Nephron progenitor cell (in vitro differentiated cells): Measurements from ENCODE around the gene RXYLT1.

Source experiments
- DNase-seq: peaks from one replicate; pipeline ENCODE4 v3.0.0; 2021
- H3K27ac Mint-ChIP-seq: 2 replicates; pipeline ENCODE4 v1.8.0; 2021; ENCODE audit warnings: mild to moderate bottlenecking, moderate library complexity, mixed read lengths
- H3K27me3 Mint-ChIP-seq: 2 replicates; pipeline ENCODE4 v1.8.0; 2021; ENCODE audit warnings: mild to moderate bottlenecking, low read depth, mixed read lengths; ENCODE audit not compliant: poor library complexity
- H3K36me3 Mint-ChIP-seq: 2 replicates; pipeline ENCODE4 v1.8.0; 2021; ENCODE audit warnings: low read depth, mixed read lengths
- H3K4me1 Mint-ChIP-seq: 2 replicates; pipeline ENCODE4 v1.8.0; 2021; ENCODE audit warnings: mixed read lengths
- H3K4me3 Mint-ChIP-seq: 2 replicates; pipeline ENCODE4 v1.8.0; 2021; ENCODE audit warnings: mild to moderate bottlenecking, moderate library complexity, mixed read lengths
- H3K9me3 Mint-ChIP-seq: 2 replicates; pipeline ENCODE4 v1.8.0; 2021; ENCODE audit warnings: mild to moderate bottlenecking, moderate library complexity, mixed read lengths
- CTCF ChIP-seq: fragments of 200-600 bp; sonication (generic); IDR thresholded peaks from 2 replicates; pipeline ENCODE4 v1.5.0; 2021; ENCODE audit warnings: antibody characterized with exemption

Gene RXYLT1

DNA sequence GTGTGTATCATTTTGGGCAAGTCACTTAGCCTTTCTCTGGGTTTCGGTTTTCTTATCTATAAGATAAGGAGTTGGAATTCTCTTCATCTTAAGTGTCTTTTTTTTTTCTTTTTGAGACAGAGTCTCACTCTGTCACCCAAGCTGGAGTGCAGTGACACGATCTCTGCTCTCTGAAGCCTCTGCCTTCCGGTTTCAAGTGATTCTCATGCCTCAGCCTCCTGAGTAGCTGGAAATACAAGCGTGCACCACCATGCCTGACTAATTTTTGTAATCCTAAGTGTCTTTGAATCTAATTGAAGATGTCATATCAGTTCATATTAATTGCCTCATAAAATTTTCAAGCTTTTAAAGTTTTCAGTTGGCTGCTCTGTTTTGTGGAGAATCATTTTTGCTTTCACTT, 68.7 kb downstream of the RXYLT1 start:
- H3K4me1 Mint-ChIP-seq = peaks cover 23% of the 10 kb centered on the region
- DNase-seq = no peak
- H3K4me3 Mint-ChIP-seq = no peak overlapping the region
- H3K27me3 Mint-ChIP-seq = no peaks in the 10 kb centered on the region
- H3K9me3 Mint-ChIP-seq = no peaks in the 10 kb centered on the region
- H3K36me3 Mint-ChIP-seq = no peaks in the 10 kb centered on the region
- TF ChIP-seq CTCF = no peak
- no peak overlapping the region for H3K27ac Mint-ChIP-seq

- Mint-ChIP-seq H3K27ac (no peak overlapping the region), H3K9me3 (no peaks in the 10 kb centered on the region), H3K4me3 (no peak overlapping the region), H3K27me3 (no peaks in the 10 kb centered on the region), H3K4me1 (peaks cover 22% of the 10 kb centered on the region), H3K36me3 (no peaks in the 10 kb centered on the region)
- TF ChIP-seq CTCF = no peak
- no peak for DNase-seq
Measured at GRCh38 chr12:63849106-63849620, 69.5 kb downstream of the RXYLT1 start.

- H3K4me1 Mint-ChIP-seq = peaks cover 22% of the 10 kb centered on the region
- H3K27me3 Mint-ChIP-seq = no peaks in the 10 kb centered on the region
- no peak for TF ChIP-seq CTCF
- no peaks in the 10 kb centered on the region for H3K9me3 Mint-ChIP-seq
- no peak overlapping the region for H3K27ac Mint-ChIP-seq
- no peaks in the 10 kb centered on the region for H3K36me3 Mint-ChIP-seq
- no peak for DNase-seq
- H3K4me3 Mint-ChIP-seq = no peak overlapping the region
Measured at GRCh38 chr12:63849641-63850040, 69.9 kb downstream of the RXYLT1 start.

DNA sequence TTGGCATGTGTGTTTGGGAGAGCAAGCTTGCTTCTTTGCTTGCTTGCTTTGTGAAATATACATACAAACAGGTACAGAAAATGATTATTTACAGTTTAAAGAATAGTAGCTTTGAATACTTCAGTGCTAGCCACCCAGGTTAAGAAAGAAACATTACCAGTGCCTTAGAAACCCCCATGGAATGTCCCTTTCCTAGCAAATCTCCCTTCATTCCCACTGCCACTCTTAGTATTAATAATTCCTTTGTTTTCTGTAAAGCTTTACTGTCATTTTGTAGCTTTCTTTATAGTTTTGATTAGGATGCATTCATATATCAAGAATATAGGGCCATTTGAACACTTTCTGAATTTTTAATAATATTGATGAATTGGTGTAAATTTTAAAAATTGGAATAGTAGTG, 74.3 kb downstream of the RXYLT1 start:
- H3K4me3 Mint-ChIP-seq = no peak overlapping the region
- H3K27ac Mint-ChIP-seq = no peak overlapping the region
- no peak for TF ChIP-seq CTCF
- H3K27me3 Mint-ChIP-seq = no peaks in the 10 kb centered on the region
- no peaks in the 10 kb centered on the region for H3K4me1 Mint-ChIP-seq
- no peaks in the 10 kb centered on the region for H3K9me3 Mint-ChIP-seq
- DNase-seq = no peak
- H3K36me3 Mint-ChIP-seq = no peaks in the 10 kb centered on the region

GRCh38 chr12:63855299-63855698, 75.6 kb downstream of the RXYLT1 start:
- H3K27ac Mint-ChIP-seq = no peak overlapping the region
- DNase-seq = no peak
- no peaks in the 10 kb centered on the region for H3K36me3 Mint-ChIP-seq
- H3K9me3 Mint-ChIP-seq = no peaks in the 10 kb centered on the region
- H3K27me3 Mint-ChIP-seq = no peaks in the 10 kb centered on the region
- no peak for TF ChIP-seq CTCF
- no peaks in the 10 kb centered on the region for H3K4me1 Mint-ChIP-seq
- H3K4me3 Mint-ChIP-seq = no peak overlapping the region

GRCh38 chr12:63857771-63858670, 78.3 kb downstream of the RXYLT1 start:
- DNase-seq = no peak
- no peak for TF ChIP-seq CTCF
- H3K27me3 Mint-ChIP-seq = no peaks in the 10 kb centered on the region
- no peaks in the 10 kb centered on the region for H3K9me3 Mint-ChIP-seq
- H3K4me3 Mint-ChIP-seq = no peak overlapping the region
- peaks cover 10% of the 10 kb centered on the region for H3K4me1 Mint-ChIP-seq
- H3K36me3 Mint-ChIP-seq = no peaks in the 10 kb centered on the region
- no peak overlapping the region for H3K27ac Mint-ChIP-seq
